Hematopoietic multipotent progenitor cell treated with erythropoietin and hydrocortisone succinate and interleukin-3 and kit ligand, for 4 days (in vitro differentiated cells): ENCODE measurements around the gene POC1B.

Experiments used
- DNase-seq: peaks from one replicate; pipeline ENCODE4 v3.0.0-alpha.2; 2015

The POC1B gene

GRCh38 chr12:89493670-89494302, 32.1 kb downstream of the POC1B start:
- DNase-seq, result peak; percentile 62

- no peak for DNase-seq
Observed at GRCh38 chr12:89492883-89493282, 33.0 kb downstream of the POC1B start.

- DNase-seq, result no peak
Observed at GRCh38 chr12:89490922-89491321, 34.9 kb downstream of the POC1B start.

- DNase-seq, result no peak
Observed at GRCh38 chr12:89486264-89486663, 39.6 kb downstream of the POC1B start.

- no peak for DNase-seq
Observed at GRCh38 chr12:89484470-89484869, 41.4 kb downstream of the POC1B start.

- no peak for DNase-seq
Observed at GRCh38 chr12:89481213-89481914, 44.5 kb downstream of the POC1B start.

- DNase-seq, result no peak
Observed at GRCh38 chr12:89479982-89480381, 45.9 kb downstream of the POC1B start.

- DNase-seq, result no peak
Observed at GRCh38 chr12:89477633-89478279, 48.1 kb downstream of the POC1B start.

- no peak for DNase-seq
Observed at GRCh38 chr12:89476904-89477595, 48.8 kb downstream of the POC1B start.

- DNase-seq, result no peak
Observed at GRCh38 chr12:89476232-89476631, 49.6 kb downstream of the POC1B start.

GRCh38 chr12:89475203-89475990, 50.5 kb downstream of the POC1B start:
- DNase-seq, result no peak

- DNase-seq, result no peak
Observed at GRCh38 chr12:89474615-89475014, 51.2 kb downstream of the POC1B start.

- no peak for DNase-seq
Observed at GRCh38 chr12:89472508-89472907, 53.3 kb downstream of the POC1B start.

- peak; percentile 82 for DNase-seq
Observed at GRCh38 chr12:89470741-89471509, 54.9 kb downstream of the POC1B start.

GRCh38 chr12:89469361-89469760, 56.5 kb downstream of the POC1B start:
- DNase-seq, result no peak

- DNase-seq, result peak; percentile 79
Observed at GRCh38 chr12:89468648-89469326, 57.1 kb downstream of the POC1B start.

- peak; percentile 36 for DNase-seq
Observed at GRCh38 chr12:89468017-89468416, 57.8 kb downstream of the POC1B start.

GRCh38 chr12:89464974-89465592, 60.8 kb downstream of the POC1B start:
- DNase-seq, result no peak

- DNase-seq, result peak; percentile 86
Observed at GRCh38 chr12:89461649-89462612, 63.9 kb downstream of the POC1B start.

- DNase-seq, result no peak
Observed at GRCh38 chr12:89461190-89461589, 64.7 kb downstream of the POC1B start.
